Suprapubic skin (tissue), 3 donors: Measurements from ENCODE around the gene CHAC1.

Experiments
- POLR2AphosphoS5 ChIP-seq, 3 donors: sonication (generic); formaldehyde crosslinking; IDR thresholded peaks; one replicate each; pipeline ENCODE4 v1.6.1; 2017; ENCODE audit warnings: antibody characterized with exemption in 3 of 3
- TF ChIP-seq, protein P1 (sequence below), 2 donors: fragments of 200-600 bp in 1 of 2; fragments of 450-650 bp in 1 of 2; sonication (generic) in 1 of 2; IDR thresholded peaks; one replicate each; pipeline ENCODE4 v1.5.1; 2016 to 2019; ENCODE audit warnings: antibody characterized with exemption in 2 of 2, mild to moderate bottlenecking in 1 of 2, moderate library complexity in 1 of 2

- TF ChIP-seq, protein P1, sequence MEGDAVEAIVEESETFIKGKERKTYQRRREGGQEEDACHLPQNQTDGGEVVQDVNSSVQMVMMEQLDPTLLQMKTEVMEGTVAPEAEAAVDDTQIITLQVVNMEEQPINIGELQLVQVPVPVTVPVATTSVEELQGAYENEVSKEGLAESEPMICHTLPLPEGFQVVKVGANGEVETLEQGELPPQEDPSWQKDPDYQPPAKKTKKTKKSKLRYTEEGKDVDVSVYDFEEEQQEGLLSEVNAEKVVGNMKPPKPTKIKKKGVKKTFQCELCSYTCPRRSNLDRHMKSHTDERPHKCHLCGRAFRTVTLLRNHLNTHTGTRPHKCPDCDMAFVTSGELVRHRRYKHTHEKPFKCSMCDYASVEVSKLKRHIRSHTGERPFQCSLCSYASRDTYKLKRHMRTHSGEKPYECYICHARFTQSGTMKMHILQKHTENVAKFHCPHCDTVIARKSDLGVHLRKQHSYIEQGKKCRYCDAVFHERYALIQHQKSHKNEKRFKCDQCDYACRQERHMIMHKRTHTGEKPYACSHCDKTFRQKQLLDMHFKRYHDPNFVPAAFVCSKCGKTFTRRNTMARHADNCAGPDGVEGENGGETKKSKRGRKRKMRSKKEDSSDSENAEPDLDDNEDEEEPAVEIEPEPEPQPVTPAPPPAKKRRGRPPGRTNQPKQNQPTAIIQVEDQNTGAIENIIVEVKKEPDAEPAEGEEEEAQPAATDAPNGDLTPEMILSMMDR (IDR thresholded peaks at IDR 0.05) = no peak
- TF ChIP-seq POLR2AphosphoS5 (IDR thresholded peaks at IDR 0.05) = no peak
Measured at GRCh38 chr15:40921949-40922607, 31.2 kb upstream of the CHAC1 start.
